HepG2 (cell line): ENCODE results near the gene TLDC2. TPM values are rescaled to one million over a fixed set of nuclear protein-coding genes. Genes with fewer than 3 reads are reported as not detected.

Experiments
- ATAC-seq: fragments of 200-7000 bp; cut with Tn5 transposase; 3 replicates; pipeline ENCODE4 v1.9.1; 2020; ENCODE audit warnings: mild to moderate bottlenecking, moderate library complexity
- BruUV-seq: library from RNA; stranded (reverse); fragments of 400-500 nt; replicated peaks from 2 replicates; lab custom pipeline; 2021; lab: Mats Ljungman, UMichigan
- CTCF ChIA-PET: fragments of 300-600 bp; formaldehyde crosslinking; extraction: SDS; loops from one replicate; lab custom pipeline; 2021; ENCODE audit warnings: low total read pairs, inconsistent platforms, low intra/inter-chr PET ratio; lab: Yijun Ruan, JAX
- POLR2A ChIA-PET: fragments of 350-600 bp; sonication (Branson Sonifier 250); formaldehyde crosslinking; loops from one replicate; lab custom pipeline; 2020; ENCODE audit warnings: antibody characterized with exemption, inconsistent platforms; lab: Yijun Ruan, JAX
- DNase-seq: peaks from one replicate; pipeline ENCODE4 v3.0.0-alpha.2; 2015; ENCODE audit warnings: low spot score
- FAIRE-seq: peaks from 3 replicates; lab custom pipeline; 2011; peaks lifted over from hg19 to GRCh38; lab: Jason Lieb, UNC
- H2AFZ ChIP-seq: one replicate; pipeline ENCODE4 v1.6.1; 2011; ENCODE audit warnings: low read length, inconsistent platforms
- H3K27ac ChIP-seq: fragments of 300-600 bp; 3 replicates; pipeline ENCODE4 v1.8.0; 2011; ENCODE audit warnings: mixed run types, mild to moderate bottlenecking, mixed read lengths, low read length, inconsistent platforms; ENCODE audit not compliant: insufficient read depth; ENCODE audit errors: extremely low read length
- H3K27me3 ChIP-seq, 2 experiments: fragments of 200-600 bp in 1 of 2; 2 replicates in 1 of 2; 3 replicates in 1 of 2; pipeline versions ENCODE4 v1.6.0 to v1.8.0; 2011; ENCODE audit warnings: low read length in 2 of 2, mild to moderate bottlenecking in 2 of 2, moderate library complexity in 2 of 2, inconsistent platforms in 1 of 2; ENCODE audit not compliant: insufficient read depth in 2 of 2, control insufficient read depth in 1 of 2
- H3K36me3 ChIP-seq, 2 experiments: fragments of 200-600 bp in 1 of 2; replicated peaks in 1 of 2; 2 replicates in 1 of 2; 3 replicates in 1 of 2; pipeline versions ENCODE4 v1.5.1 to v1.8.0; 2011; ENCODE audit warnings: low read length in 2 of 2, inconsistent platforms in 1 of 2; ENCODE audit not compliant: insufficient read depth in 2 of 2, control insufficient read depth in 1 of 2
- H3K4me1 ChIP-seq: 2 replicates; pipeline ENCODE4 v1.5.1; 2012; ENCODE audit warnings: low read length, inconsistent platforms; ENCODE audit not compliant: insufficient read depth
- H3K4me2 ChIP-seq: 2 replicates; pipeline ENCODE4 v1.6.0; 2011; ENCODE audit warnings: low read depth, low read length, inconsistent platforms
- H3K4me3 ChIP-seq, 3 experiments: fragments of 200-600 bp in 1 of 3; sonication (generic), shearing (Covaris generic) in 1 of 3; replicated peaks in 1 of 3; 2 replicates each; pipeline ENCODE4 v1.5.1; 2011 to 2016; ENCODE audit warnings: low read length in 3 of 3, inconsistent platforms in 2 of 3, low read depth in 2 of 3, mild to moderate bottlenecking in 2 of 3, control low read depth in 1 of 3, mixed read lengths in 1 of 3; ENCODE audit not compliant: insufficient read depth in 1 of 3
- H3K79me2 ChIP-seq: one replicate; pipeline ENCODE4 v1.6.1; 2011; ENCODE audit warnings: low read length, inconsistent platforms; ENCODE audit not compliant: insufficient read depth
- H3K9ac ChIP-seq: 2 replicates; pipeline ENCODE4 v1.6.0; 2011; ENCODE audit warnings: mild to moderate bottlenecking, low read depth, low read length, inconsistent platforms; ENCODE audit not compliant: insufficient read depth
- H3K9me3 ChIP-seq: 2 replicates; pipeline ENCODE4 v1.5.1; 2012; ENCODE audit warnings: mild to moderate bottlenecking, low read length
- H4K20me1 ChIP-seq: 2 replicates; pipeline ENCODE4 v1.6.0; 2011; ENCODE audit warnings: inconsistent platforms, mild to moderate bottlenecking, low read length, moderate library complexity; ENCODE audit not compliant: insufficient read depth
- BCL3 ChIP-seq: sonication (generic); formaldehyde crosslinking; IDR thresholded peaks from 2 replicates; pipeline ENCODE4 v1.5.1; 2020; ENCODE audit warnings: mild to moderate bottlenecking, missing genetic modification reagents, moderate library complexity
- CEBPB ChIP-seq: IDR thresholded peaks from 2 replicates; pipeline ENCODE4 v1.6.1; 2011; ENCODE audit warnings: low read depth, low read length, improper control_type of control experiment, borderline replicate concordance
- ERF ChIP-seq: IDR thresholded peaks from 2 replicates; pipeline ENCODE4 v1.6.1; 2018; ENCODE audit warnings: missing biosample characterization, missing genetic modification reagents
- FOSL1 ChIP-seq: sonication (generic); formaldehyde crosslinking; IDR thresholded peaks from 2 replicates; pipeline ENCODE4 v1.9.0; 2021; ENCODE audit warnings: missing genetic modification reagents, borderline replicate concordance
- HES4 ChIP-seq: sonication (generic); formaldehyde crosslinking; IDR thresholded peaks from 2 replicates; pipeline ENCODE4 v1.9.0; 2021; ENCODE audit warnings: mild to moderate bottlenecking, missing genetic modification reagents, borderline replicate concordance
- SKI ChIP-seq: fragments of 450-650 bp; IDR thresholded peaks from one replicate; pipeline ENCODE4 v1.6.1; 2018; ENCODE audit warnings: mild to moderate bottlenecking; ENCODE audit not compliant: partially characterized antibody
- SNAI1 ChIP-seq: sonication (generic); formaldehyde crosslinking; IDR thresholded peaks from 2 replicates; pipeline ENCODE4 v1.5.0; 2020; ENCODE audit warnings: mild to moderate bottlenecking, missing genetic modification reagents, borderline replicate concordance
- ZC3H4 ChIP-seq: sonication (generic); formaldehyde crosslinking; IDR thresholded peaks from 2 replicates; pipeline ENCODE4 v1.4.0; 2020; ENCODE audit warnings: missing genetic modification reagents, borderline replicate concordance
- ZFP36 ChIP-seq: fragments of 150-350 bp; IDR thresholded peaks from 2 replicates; pipeline ENCODE4 v1.6.1; 2018; ENCODE audit warnings: borderline replicate concordance, low read length, low read depth; ENCODE audit not compliant: partially characterized antibody
- ZNF235 ChIP-seq: sonication (generic); formaldehyde crosslinking; IDR thresholded peaks from 2 replicates; pipeline ENCODE4 v1.8.1; 2023; ENCODE audit warnings: mild to moderate bottlenecking, missing genetic modification reagents, borderline replicate concordance
- ZNF367 ChIP-seq: sonication (generic); formaldehyde crosslinking; IDR thresholded peaks from 2 replicates; pipeline ENCODE4 v1.4.0; 2020; ENCODE audit warnings: missing genetic modification reagents, borderline replicate concordance
- ZNF510 ChIP-seq: sonication (generic); formaldehyde crosslinking; IDR thresholded peaks from 2 replicates; pipeline ENCODE4 v1.4.0; 2020; ENCODE audit warnings: low read depth, mild to moderate bottlenecking, missing genetic modification reagents
- ZNF607 ChIP-seq: sonication (generic); formaldehyde crosslinking; IDR thresholded peaks from 2 replicates; pipeline ENCODE4 v1.5.1; 2020; ENCODE audit warnings: missing genetic modification reagents, mild to moderate bottlenecking, borderline replicate concordance
- WGBS: methylation state at CpG from one replicate; pipeline ENCODE4 v1.1.6; 2017; ENCODE audit warnings: low lambda C conversion rate; 5-methylcytosine and 5-hydroxymethylcytosine counted together
- in situ Hi-C: cut with HindIII; loops from 2 replicates; pipeline ENCODE4 v1.10.0; 2017; ENCODE audit warnings: low pct_unique_long_range_greater_than_20kb; ENCODE audit not compliant: extremely low pct_ligation_motif_present
- intact Hi-C: fragments of 100-400 bp; cut with micrococcal nuclease; formaldehyde crosslinking; loops from one replicate; pipeline ENCODE4 v1.10.0; 2022; ENCODE audit not compliant: unreplicated experiment
- polyA plus RNA-seq, 8 experiments: library from polyadenylated mRNA; depleted of rRNA in 3 of 8; stranded (reverse) in 7 of 8; unstranded in 1 of 8; fragments of >200 nt; fragmentation: Illumina TruSeq in 4 of 8; extraction: Trizol in 4 of 8; gene quantifications; 2 replicates each; pipeline versions ENCODE4 v1.2.1 to v1.2.3, GENCODE V29; 2011 to 2016; ENCODE audit warnings: low read depth in 4 of 8, missing spikeins in 1 of 8, mixed read lengths in 1 of 8; ENCODE audit not compliant: insufficient read depth in 1 of 8
- total RNA-seq, 5 experiments: library from RNA; depleted of rRNA; stranded (reverse); fragments of >200 nt; fragmentation: Illumina TruSeq; extraction: Trizol; gene quantifications; 2 replicates each; pipeline ENCODE4 v1.2.3, GENCODE V29; 2016; ENCODE audit warnings: low read depth in 1 of 5
- TF ChIP-seq, protein P1 (sequence below): sonication (generic); formaldehyde crosslinking; IDR thresholded peaks from 2 replicates; pipeline ENCODE4 v1.4.0; 2020; ENCODE audit warnings: missing genetic modification reagents, borderline replicate concordance
- TF ChIP-seq, protein P2 (sequence below): sonication (generic); formaldehyde crosslinking; IDR thresholded peaks from 2 replicates; pipeline ENCODE4 v1.9.0; 2021; ENCODE audit warnings: missing genetic modification reagents, borderline replicate concordance
- TF ChIP-seq, protein P3 (sequence below): IDR thresholded peaks from 2 replicates; pipeline ENCODE4 v1.6.1; 2016; ENCODE audit warnings: mild to moderate bottlenecking

Gene TLDC2
- total and polyA plus RNA-seq, 2 of the 13 experiments (the other 11 are each of a cell fraction or from before 2014, with no cell fraction given): 1.5 to 1.6 TPM

DNA sequence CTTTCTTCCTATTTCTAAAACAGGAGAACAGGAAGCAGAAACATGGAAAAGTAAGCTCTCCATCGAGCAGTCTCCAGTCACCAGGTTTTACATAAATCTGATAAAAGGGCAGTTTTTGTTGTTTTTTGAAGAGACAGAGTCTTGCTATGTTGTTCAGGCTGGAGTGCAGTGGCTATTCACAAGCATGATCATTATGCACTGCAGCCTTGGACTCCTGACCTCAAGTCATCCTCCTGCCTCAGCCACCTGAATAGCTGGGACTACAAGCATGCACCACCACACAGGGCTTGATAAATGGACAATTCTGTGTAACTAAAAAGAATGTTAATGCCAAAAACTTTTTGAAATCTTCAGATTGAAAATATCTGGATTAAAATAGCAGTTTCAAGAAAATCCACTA, 51.8 kb downstream of the TLDC2 start (continued):
- TF ChIP-seq, protein P1, sequence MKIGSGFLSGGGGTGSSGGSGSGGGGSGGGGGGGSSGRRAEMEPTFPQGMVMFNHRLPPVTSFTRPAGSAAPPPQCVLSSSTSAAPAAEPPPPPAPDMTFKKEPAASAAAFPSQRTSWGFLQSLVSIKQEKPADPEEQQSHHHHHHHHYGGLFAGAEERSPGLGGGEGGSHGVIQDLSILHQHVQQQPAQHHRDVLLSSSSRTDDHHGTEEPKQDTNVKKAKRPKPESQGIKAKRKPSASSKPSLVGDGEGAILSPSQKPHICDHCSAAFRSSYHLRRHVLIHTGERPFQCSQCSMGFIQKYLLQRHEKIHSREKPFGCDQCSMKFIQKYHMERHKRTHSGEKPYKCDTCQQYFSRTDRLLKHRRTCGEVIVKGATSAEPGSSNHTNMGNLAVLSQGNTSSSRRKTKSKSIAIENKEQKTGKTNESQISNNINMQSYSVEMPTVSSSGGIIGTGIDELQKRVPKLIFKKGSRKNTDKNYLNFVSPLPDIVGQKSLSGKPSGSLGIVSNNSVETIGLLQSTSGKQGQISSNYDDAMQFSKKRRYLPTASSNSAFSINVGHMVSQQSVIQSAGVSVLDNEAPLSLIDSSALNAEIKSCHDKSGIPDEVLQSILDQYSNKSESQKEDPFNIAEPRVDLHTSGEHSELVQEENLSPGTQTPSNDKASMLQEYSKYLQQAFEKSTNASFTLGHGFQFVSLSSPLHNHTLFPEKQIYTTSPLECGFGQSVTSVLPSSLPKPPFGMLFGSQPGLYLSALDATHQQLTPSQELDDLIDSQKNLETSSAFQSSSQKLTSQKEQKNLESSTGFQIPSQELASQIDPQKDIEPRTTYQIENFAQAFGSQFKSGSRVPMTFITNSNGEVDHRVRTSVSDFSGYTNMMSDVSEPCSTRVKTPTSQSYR (CRISPR knock-in tag): peak; percentile 21; the same call in 1 of the 2 replicates
- TF ChIP-seq ZNF367: no peak
- TF ChIP-seq HES4 (CRISPR knock-in tag): no peak
- no peak for TF ChIP-seq SKI
- no peak for TF ChIP-seq ZNF235
- no peak for TF ChIP-seq FOSL1
- no peak; the same call in 1 of the 2 replicates for TF ChIP-seq BCL3 (CRISPR knock-in tag)
- no peak for TF ChIP-seq ZNF510 (CRISPR knock-in tag)
- TF ChIP-seq CEBPB: no peak

- H3K27me3 ChIP-seq: no peaks in the 10 kb centered on the region
- DNase-seq (no peak), FAIRE-seq (no peak), ATAC-seq (no peak)
- ChIA-PET POLR2A (no interaction called here), CTCF (no interaction called here)
- peaks cover 2 to 17% of the 10 kb centered on the region in 2 experiments; a peak in 2 of 5 replicates for H3K36me3 ChIP-seq
- no peak overlapping the region for H2AFZ ChIP-seq
- peaks cover 48% of the 10 kb centered on the region for H3K4me1 ChIP-seq
- intact Hi-C loops: no loop called here
- H3K9me3 ChIP-seq: no peaks in the 10 kb centered on the region
- H3K4me3 ChIP-seq: no peak overlapping the region
- BruUV-seq: no TSS peak
- no peaks in the 10 kb centered on the region for H4K20me1 ChIP-seq
- H3K9ac ChIP-seq: no peak overlapping the region
- H3K79me2 ChIP-seq: no peaks in the 10 kb centered on the region
- H3K4me2 ChIP-seq: no peak overlapping the region
- 97% methylated on average over 6 of the region's 6 CpGs for WGBS
- H3K27ac ChIP-seq: peak overlapping the region; percentile 3
- in situ Hi-C loops: no loop called here
- no peak for TF ChIP-seq ZC3H4 (CRISPR knock-in tag)
- no peak for TF ChIP-seq ZFP36
- TF ChIP-seq, protein P2, sequence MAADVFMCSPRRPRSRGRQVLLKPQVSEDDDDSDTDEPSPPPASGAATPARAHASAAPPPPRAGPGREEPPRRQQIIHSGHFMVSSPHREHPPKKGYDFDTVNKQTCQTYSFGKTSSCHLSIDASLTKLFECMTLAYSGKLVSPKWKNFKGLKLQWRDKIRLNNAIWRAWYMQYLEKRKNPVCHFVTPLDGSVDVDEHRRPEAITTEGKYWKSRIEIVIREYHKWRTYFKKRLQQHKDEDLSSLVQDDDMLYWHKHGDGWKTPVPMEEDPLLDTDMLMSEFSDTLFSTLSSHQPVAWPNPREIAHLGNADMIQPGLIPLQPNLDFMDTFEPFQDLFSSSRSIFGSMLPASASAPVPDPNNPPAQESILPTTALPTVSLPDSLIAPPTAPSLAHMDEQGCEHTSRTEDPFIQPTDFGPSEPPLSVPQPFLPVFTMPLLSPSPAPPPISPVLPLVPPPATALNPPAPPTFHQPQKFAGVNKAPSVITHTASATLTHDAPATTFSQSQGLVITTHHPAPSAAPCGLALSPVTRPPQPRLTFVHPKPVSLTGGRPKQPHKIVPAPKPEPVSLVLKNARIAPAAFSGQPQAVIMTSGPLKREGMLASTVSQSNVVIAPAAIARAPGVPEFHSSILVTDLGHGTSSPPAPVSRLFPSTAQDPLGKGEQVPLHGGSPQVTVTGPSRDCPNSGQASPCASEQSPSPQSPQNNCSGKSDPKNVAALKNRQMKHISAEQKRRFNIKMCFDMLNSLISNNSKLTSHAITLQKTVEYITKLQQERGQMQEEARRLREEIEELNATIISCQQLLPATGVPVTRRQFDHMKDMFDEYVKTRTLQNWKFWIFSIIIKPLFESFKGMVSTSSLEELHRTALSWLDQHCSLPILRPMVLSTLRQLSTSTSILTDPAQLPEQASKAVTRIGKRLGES (CRISPR knock-in tag): no peak
- TF ChIP-seq ERF (CRISPR knock-in tag): no peak
- TF ChIP-seq ZNF607 (CRISPR knock-in tag): no peak
- TF ChIP-seq, protein P3, sequence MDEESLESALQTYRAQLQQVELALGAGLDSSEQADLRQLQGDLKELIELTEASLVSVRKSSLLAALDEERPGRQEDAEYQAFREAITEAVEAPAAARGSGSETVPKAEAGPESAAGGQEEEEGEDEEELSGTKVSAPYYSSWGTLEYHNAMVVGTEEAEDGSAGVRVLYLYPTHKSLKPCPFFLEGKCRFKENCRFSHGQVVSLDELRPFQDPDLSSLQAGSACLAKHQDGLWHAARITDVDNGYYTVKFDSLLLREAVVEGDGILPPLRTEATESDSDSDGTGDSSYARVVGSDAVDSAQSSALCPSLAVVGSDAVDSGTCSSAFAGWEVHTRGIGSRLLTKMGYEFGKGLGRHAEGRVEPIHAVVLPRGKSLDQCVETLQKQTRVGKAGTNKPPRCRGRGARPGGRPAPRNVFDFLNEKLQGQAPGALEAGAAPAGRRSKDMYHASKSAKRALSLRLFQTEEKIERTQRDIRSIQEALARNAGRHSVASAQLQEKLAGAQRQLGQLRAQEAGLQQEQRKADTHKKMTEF (CRISPR knock-in tag): no peak
- no peak for TF ChIP-seq SNAI1 (CRISPR knock-in tag)
Measured at GRCh38 chr20:36929290-36929689, 53.4 kb downstream of the TLDC2 start.
